ENCODE results near the gene TRIM77.
"Not testable (repeated sequence)": the region's sequence is repeated elsewhere in the genome, so short reads cannot be mapped to it uniquely, and the experiment has no call there.

Gene TRIM77, protein sequence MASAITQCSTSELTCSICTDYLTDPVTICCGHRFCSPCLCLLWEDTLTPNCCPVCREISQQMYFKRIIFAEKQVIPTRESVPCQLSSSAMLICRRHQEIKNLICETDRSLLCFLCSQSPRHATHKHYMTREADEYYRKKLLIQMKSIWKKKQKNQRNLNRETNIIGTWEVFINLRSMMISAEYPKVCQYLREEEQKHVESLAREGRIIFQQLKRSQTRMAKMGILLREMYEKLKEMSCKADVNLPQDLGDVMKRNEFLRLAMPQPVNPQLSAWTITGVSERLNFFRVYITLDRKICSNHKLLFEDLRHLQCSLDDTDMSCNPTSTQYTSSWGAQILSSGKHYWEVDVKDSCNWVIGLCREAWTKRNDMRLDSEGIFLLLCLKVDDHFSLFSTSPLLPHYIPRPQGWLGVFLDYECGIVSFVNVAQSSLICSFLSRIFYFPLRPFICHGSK

DNA sequence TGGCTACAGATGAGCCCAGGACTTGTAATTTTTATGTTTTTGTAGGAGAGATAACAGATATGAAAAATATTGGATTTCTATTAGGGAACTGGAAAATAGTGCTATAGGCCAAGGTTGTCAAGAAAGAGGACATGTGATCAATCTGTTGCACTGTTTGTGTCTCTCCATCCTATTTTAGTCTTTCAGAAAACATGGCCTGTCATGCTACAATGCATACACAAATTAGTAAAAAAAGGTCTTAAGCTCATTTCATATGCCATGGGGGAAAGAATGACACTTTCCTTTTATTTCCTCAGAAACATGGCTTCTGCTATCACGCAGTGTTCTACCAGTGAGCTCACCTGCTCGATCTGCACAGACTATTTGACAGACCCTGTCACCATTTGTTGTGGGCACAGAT, at the start of gene TRIM77:
TRIM77 (plus strand) TSS at position 301 of the 400 bp plus-strand sequence; CDS start at position 301, 0 bp downstream.
- not testable (repeated sequence) for DNase-seq (ENCODE audit: low spot score)

DNA sequence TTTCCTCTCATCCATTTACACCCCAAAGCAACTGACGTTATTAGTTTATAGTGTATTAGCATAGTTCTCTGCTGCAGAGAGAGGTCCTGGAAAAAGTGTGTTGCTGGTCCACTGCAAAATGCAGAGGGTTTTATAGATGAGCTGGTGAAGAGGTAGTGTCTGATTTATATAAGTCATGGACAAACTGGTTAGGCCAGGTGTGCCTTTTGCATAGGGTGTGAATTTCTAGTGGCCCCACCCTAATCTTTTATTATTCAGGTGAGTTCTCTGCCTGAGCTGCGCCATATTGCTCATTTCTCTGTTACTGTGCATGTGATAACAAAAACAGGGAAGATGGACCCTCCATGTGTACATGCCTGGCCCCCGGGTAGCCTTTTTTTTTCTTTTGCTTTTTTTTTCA, 43.1 kb upstream of the TRIM77 start:
- DNase-seq (ENCODE audit: low spot score): no peak

DNA sequence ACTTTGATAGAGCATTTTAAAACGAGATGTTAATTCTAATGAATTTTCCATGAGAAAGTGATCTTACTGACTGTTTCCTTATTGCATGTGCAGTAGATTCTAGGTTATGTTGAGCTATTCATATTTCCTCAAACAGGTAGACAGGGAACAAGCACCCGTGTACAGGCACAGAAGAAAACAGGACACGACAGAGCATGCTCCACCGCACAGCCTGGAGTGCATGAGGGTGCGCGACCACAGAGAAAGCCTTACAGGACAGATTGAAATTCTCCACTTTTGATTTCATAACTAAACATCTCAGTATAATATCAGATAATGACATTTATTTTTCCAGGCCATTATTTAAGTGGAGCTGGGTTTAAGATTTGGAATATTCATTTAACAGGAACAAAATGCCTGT, 41.9 kb upstream of the TRIM77 start:
- DNase-seq (ENCODE audit: low spot score): not testable (repeated sequence)

DNA sequence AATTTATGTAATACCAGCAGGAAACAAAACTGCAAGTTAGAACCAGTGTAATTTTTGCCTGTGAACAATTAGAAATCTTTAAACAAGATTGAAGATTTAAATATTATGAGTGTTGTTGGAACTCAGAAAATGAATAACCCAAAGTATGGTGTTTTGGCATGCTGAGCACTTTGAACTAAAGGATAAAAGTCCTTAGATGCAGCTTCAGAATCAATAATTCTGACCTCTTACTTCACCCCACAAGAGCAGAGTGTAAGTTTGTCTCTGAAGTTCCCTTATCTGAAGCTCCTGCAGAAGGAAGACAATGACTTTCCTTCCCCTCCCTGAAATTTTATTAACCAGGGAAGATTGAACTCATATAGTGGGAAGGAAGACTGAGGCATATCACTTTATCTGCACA, 40.5 kb upstream of the TRIM77 start:
- DNase-seq (ENCODE audit: low spot score): not testable (repeated sequence)

DNA sequence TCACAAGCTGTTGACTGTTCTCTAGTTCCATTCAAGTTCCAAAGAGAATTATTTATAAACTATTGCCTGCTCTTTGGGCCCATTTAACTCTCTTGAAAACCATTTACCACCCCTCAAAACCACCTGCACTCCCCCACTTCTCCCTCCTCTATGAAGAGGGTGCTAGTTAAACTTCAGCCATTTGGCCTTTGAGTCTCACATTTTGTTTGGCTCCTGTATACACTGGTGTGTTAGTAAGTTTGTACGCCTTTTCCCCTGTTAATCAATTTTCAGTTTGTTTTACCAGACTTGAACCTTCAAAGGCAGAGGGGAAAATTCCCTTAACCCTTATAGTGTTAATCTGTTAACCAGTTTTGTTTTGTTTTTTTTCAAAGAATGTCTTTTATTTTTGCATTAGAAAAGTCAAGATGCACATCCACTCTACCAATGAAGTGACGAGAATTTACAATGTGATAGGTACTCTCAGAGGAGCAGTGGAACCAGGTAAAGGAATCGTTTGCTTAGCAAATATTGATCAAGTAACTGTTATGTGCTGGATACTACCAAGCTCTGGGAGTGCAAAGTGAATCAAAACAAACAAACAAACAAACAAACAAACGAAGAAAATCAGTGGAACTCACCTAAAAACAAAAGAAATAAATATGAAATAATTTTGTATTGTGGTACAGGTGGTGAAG, 40.0 kb upstream of the TRIM77 start:
- not testable (repeated sequence) for DNase-seq (ENCODE audit: low spot score)

DNA sequence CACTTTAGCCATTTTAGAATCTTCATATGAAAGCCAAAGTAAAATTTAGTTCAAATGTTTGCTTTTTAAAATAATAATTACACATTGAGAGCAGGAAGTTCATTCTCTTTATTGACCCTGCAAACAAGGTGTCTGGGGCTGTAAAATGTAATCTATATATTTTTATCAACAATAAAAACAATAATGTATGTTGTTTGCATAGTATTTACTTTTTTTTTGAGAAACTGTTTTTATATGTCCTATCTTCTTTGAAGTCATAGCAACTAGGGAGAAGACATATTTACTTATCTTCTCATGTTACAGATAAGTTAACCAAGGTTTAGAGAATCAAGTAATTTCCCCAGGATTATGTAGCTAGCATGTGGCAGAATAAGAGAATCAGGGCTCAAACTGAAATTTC, 37.6 kb upstream of the TRIM77 start:
- not testable (repeated sequence) for DNase-seq (ENCODE audit: low spot score)

DNA sequence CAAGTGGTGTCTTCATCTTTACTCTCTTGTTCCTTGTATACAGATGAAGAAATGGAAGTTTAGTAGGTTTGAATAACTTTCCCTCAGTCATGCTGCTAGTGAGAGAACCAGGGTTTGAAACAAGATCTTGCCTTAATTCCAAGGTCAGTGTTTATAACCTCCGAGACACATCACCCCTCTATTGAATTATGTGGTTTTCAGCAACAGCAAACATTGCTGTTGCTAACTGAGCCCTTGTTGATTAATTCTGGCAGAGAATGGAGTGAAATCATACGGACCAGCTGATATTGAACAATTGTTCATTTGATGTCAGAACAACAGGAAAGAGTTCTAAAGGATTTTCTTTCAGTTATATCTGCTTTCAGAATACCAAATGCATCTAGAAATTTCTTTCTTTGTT, 36.7 kb upstream of the TRIM77 start:
- not testable (repeated sequence) for DNase-seq (ENCODE audit: low spot score)

DNA sequence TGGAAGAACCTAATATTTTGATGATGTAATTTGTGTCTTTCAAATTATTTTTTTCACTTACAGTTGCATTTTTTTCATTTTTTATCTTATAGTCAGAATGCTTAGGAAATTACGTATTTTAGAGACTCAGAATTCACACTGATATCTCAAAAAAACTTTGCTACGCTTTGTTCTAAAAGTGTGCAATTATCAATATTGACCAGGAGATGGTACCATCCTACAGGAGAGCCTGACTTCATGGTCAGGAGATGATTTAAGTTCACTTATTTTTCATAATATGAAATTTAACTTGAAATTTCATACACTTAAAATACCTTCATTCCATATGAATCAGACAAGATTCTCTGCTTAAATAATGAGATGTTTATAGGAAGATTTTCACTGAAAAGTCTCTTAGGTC, 34.7 kb upstream of the TRIM77 start:
- DNase-seq (ENCODE audit: low spot score): not testable (repeated sequence)

DNA sequence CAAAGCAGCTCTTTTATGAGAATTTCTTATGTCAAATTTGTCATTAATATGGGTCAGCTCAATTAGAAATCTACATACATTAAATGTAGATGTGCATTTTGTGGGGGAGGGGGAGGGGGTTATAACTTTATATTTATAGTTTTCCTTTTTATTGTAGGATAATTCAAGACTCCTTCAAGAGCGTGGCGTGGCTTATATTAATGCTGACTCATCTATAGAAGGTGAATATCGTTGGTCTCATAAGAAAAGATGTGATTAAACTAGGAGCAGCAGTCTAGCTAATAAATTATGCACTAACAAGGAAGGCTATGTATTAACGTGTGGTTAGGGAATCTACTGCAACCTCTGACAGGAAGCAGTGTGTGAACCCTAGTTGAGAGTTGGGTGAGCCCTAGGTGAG, 34.2 kb upstream of the TRIM77 start:
- not testable (repeated sequence) for DNase-seq (ENCODE audit: low spot score)

DNA sequence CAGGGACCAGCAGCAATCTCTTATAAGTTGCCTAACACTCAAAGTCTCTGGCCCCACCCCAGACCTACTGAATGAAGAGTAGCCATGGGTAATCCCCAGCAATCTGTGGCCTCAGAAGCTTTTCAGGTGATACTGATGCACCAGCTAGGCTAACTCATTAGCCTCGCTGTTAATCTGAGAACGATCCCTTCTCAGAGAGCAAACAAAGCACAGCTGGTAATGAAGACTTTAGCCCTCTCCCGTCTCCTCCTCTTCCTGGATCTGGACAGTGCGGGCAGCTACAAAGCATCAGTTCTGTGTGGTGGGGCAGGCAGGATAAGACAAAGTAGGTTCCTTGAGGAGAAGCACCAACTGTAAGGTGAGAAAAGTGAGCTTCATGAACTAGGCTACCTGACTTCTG, 3.0 kb upstream of the TRIM77 start:
- DNase-seq (ENCODE audit: low spot score): not testable (repeated sequence)

DNA sequence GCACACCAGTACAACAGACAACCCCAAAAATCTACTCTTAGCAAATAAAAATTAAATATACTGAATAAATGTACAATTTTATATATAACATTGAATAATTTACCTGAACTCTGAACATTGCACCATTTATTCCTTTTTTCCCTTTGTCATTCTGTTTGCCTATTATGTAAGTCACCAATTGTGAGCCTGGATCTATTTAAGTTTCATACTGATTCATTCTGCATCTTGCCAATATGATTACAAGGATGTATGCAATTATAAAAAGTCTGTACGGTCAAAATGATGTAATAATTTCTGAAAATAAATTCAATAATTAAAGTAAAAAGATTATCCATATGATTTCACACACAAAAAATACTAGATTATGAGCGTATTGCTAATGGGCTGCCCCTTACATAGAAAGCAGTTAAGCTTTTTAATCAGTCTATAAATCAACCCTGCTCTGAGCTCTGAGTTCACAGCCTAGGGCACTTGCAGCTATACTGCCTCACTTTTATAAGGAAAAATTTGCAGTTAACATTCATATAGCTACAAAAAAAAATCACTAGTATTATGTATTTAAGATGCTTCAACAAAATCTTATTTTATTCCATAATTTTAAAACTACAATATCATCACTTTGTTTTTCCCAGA, 14.9 kb downstream of the TRIM77 start:
- DNase-seq (ENCODE audit: low spot score): not testable (repeated sequence)

DNA sequence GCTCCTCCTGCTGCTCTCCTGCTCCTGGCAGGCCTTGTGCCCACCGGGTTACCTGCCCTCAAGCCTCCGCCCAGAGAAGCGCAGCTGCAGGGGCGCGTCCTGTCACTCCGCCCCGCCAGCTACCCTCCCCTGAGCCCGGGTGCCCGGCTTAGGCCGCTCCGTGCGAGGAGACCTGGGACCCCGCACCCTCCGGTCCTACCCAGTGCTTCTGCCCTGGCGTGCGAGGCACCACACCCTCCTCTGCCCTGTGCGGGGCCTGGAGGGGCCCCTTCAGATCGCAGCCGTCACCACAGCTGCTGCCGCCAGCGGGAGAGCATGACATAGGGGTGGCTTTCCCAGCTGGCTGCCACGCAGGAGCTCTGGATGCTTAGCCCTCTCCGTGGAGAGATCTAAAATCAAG, 20.1 kb downstream of the TRIM77 start:
- DNase-seq (ENCODE audit: low spot score): not testable (repeated sequence)

DNA sequence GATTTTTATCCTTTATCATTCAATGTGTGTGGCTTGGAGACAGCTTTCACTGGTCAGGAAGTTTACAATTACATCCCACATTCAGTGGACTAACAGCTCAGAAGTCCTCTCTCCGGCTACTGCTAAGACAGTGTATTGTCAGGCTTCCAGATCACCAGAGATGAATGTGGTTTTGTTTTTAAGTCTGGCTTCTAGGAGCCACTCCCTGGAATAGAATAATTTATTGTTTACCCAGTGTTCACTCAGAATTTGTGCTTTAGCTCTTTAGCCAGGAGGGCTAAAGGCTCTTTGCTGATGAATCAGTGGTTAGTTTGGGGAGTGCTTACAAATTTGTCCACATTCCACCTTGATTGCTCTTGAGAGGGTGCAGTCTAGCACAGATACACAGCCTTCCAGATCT, 26.5 kb downstream of the TRIM77 start:
- no peak for DNase-seq (ENCODE audit: low spot score)

DNA sequence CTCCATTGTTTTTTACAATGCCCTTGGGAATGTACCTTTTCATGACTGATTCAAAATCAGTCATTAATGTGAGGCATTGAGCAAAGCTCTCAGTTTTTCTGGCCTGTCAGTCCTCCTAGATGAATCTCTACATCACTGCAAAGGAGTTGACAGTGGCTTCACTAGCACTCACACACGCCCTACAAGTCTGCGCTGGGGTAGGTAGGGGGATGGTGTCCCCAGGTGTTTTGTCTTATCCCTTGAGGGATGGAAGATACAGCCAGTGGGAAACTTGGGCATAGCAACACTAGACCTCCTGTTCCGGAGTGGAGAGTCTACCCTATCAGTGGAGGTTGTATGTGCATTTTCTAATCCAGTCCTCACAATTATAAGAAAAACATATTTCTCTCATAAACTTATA, 27.0 kb downstream of the TRIM77 start:
- no peak for DNase-seq (ENCODE audit: low spot score)

DNA sequence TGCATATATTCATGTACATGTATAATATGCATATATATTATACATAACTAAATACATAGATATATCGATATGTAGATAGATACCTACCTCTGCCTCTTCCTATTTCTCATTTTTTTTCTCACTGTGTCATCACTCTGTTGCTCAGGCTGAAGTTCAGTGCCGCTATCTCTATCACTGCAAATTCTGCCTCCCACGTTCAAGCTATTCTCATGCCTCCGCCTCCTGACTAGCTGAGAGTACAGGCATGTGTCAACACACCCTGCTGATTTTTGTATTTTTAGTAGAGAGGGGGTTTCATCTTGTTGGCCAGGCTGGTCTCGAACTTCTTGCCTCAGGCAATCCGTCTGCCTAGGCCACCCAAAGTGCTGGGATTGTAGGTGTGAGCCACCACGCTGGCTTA, 31.3 kb downstream of the TRIM77 start:
- DNase-seq (ENCODE audit: low spot score): not testable (repeated sequence)

DNA sequence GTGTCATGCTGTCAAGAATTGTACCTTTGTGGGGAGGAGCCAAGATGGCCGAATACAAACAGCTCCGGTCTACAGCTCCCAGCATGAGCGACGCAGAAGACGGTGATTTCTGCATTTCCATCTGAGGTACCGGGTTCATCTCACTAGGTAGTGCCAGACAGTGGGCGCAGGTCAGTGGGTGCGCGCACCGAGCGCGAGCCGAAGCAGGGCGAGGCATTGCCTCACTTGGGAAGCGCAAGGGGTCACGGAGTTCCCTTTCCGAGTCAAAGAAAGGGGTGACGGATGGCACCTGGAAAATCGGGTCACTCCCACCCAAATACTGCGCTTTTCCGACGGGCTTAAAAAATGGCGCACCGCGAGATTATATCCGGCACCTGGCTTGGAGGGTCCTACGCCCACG, 34.1 kb downstream of the TRIM77 start:
- DNase-seq (ENCODE audit: low spot score): not testable (repeated sequence)

DNA sequence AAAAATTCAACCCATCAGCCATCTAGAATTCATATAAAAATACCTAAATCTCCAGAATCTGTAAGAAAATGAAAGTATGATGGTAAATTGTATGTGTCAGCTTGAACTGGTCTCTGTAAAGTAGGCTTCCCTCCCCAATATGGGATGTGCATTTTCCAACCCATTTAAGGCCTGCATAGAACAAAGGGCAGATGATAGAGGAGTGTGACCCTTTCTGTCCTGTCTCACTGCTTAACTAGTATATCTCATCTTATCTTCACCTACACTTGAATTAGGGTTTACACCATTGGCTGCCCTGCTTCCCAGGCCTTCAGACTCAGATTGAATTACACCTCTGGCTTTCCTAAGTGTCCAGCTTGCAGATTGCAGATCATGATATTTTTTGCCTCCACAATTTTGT, 40.7 kb downstream of the TRIM77 start:
- not testable (repeated sequence) for DNase-seq (ENCODE audit: low spot score)

All from GM03348 (cell line).